Measurements from ENCODE around the gene WHRN. TPM values are rescaled to one million over a fixed set of nuclear protein-coding genes. Genes with fewer than 3 reads are reported as not detected.

Gene WHRN
- 1 to 10 TPM in 1 of 2 experiments, under 1 TPM in 1; 0.64 to 1.2 TPM for total RNA-seq

DNA sequence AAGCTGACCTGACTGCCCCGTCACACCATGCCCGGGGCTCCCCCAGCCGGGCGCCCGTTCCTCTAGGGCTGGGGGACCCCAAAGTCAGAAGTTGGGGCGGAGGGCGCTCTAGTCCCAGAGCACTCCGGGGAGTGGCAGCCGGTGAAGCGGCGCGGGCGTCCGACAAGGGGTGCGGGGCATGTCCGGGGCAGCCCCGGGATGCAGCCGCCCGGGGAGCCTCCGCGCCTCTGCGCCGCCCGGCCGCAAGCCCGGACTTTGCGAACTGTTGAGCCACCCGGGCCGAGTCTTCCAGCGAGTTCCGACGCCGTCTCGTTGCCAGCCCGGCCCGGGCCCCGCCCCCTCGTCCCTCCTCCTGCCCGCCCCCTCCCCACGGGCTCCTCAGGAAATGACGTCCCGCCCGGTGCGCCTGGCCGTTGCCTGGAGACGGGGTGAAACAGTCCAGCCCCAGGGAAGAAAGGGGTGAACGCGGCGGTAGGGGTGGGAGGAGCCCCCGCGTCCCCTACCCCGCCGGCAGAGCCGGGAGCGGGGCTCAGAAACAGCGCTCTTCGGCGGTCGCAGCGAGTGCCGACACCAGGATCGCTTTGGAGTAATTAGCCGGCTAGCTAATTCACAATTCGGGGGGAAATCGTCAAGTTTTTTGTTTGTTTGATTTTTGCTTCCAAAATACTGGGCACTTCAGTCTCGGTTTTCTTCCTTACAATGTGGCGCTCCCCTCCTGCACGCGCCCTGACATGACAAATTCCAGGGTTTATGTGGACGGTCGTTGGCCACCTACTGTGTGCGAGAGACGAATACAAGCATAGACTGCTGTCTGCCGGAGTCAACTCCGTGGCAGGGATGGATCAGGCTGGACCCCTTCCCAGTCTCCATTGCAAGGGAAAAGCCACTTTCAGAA lies at the start of gene WHRN:
Gene WHRN (minus strand): TSS at position 287 of the 895 bp plus-strand sequence. CDS start 672 bp downstream, outside the sequence.
- H3K27me3 Mint-ChIP-seq = peaks cover 76% of the 10 kb centered on the region
- DNase-seq = peak; percentile 93
- H3K4me1 Mint-ChIP-seq = peaks cover 10% of the 10 kb centered on the region
- peak within 1 kb of the TSS; percentile 82 for H3K27ac Mint-ChIP-seq
- H3K9me3 Mint-ChIP-seq = no peaks in the 10 kb centered on the region
- no peaks in the 10 kb centered on the region for H3K36me3 Mint-ChIP-seq (ENCODE audit: low read depth)
- H3K4me3 Mint-ChIP-seq = peak within 1 kb of the TSS; percentile 76
- POLR2A ChIA-PET = interaction anchor here (0.6 kb wide), 1 partner anchor 161 kb away, joined by 3 read pairs; no protein-coding TSS in a partner anchor
- CTCF ChIA-PET = interaction anchor here (0.5 to 1.9 kb wide), 6 partner anchors 20 to 203 kb away, joined by 3 to 8 read pairs (median 4); partner anchors contain the start of gene ATP6V1G1

DNA sequence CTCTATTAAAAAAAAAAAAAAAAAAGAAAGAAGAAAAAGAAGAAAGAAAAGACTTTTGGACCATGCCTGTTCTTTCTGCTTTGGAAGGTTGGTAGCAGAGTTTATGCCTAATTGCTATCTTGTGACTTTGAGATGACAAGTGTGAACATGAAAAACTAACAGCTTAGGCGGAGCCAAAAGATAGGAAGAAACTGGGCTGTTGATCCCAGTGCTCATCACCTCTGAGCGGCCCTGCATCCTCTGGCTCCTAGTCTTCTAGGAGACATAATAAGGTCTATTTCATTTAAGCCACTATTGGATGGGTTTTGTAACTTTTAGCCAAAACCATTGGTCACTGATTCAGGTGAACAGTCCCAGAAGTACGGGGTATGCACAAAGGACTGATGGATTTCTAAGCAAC lies 47.9 kb upstream of the WHRN start:
- CTCF ChIA-PET = interaction anchor here (0.6 kb wide), 1 partner anchor 136 kb away, joined by 3 read pairs; no protein-coding TSS in a partner anchor
- no peak for DNase-seq
- no peaks in the 10 kb centered on the region for H3K4me1 Mint-ChIP-seq
- no peaks in the 10 kb centered on the region for H3K9me3 Mint-ChIP-seq
- no peak overlapping the region for H3K4me3 Mint-ChIP-seq
- H3K27me3 Mint-ChIP-seq = peaks cover 4% of the 10 kb centered on the region
- H3K27ac Mint-ChIP-seq = no peak overlapping the region
- POLR2A ChIA-PET = no interaction called here
- no peaks in the 10 kb centered on the region for H3K36me3 Mint-ChIP-seq (ENCODE audit: low read depth)

DNA sequence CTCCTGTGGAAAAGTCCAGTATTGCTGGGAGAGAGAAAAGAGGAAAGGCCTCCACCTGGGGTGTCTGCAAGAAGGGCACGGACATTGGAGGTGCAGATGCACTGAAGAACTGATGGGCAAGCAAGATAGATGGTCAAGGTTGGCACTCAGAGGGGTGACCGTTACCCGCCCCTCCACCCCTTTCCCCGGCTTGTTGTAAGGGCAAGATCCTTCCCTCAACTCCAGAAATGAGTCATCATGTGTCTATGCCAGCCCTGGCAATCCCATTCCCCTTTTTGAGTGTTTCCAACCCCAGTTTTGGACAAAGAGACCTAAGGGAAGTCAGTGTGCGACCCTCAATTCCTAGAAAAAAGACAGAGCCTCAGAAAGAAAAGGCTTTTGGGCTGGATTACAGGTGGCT lies 47.4 kb upstream of the WHRN start:
- ChIA-PET CTCF (no interaction called here), POLR2A (no interaction called here)
- Mint-ChIP-seq H3K27me3 (peaks cover 4% of the 10 kb centered on the region), H3K4me1 (no peaks in the 10 kb centered on the region), H3K9me3 (no peaks in the 10 kb centered on the region), H3K36me3 (ENCODE audit: low read depth) (no peaks in the 10 kb centered on the region), H3K4me3 (no peak overlapping the region), H3K27ac (no peak overlapping the region)
- no peak for DNase-seq

DNA sequence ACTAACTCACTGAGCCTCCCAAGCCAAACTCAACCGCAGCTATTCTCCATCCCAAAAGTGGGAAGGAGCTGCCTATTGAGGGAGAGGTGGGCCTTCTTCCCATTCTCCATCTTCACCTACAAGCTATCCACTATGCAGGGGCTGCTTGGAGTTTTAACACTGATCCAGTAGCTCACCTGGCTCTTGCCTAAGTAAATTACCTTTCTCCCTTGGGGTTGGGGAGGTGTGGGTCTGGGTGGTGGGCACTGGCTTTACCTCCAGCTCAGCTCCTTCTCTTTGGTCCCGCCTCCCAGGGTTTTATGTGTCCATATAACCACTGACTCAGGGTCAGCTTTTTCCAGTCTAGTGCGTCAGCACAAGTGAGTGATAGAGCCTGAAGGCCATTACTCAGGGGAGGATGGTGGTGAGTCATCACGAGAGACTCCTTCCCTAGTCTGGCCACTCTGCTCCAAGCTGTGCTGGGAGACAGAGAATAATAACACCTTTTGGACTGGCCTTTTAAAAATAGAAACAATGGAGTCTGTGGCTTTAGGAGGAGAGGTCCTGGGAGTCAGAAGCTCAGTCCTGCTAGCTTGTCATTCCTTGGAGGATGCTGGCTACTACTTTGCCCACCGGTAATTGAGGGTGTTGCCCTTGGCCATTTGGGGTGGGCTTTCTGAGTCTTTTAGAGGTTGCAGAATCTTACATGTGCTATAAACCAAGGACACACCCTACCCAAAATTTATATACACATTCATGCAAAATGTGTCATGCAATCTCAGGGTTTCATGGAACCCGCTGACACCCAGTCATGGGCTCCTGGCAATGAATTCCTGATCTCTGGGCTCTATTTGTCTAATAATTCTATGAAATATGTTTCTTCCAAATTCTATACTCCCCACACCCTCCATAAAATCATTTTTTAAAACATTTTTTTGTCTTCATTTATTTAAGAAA lies 46.7 kb upstream of the WHRN start:
- DNase-seq = no peak
- ChIA-PET POLR2A (no interaction called here), CTCF (interaction anchor here (1.3 to 2.4 kb wide), 2 partner anchors 10 to 12 kb away, joined by 4 to 12 read pairs; no protein-coding TSS in a partner anchor)
- Mint-ChIP-seq H3K4me3 (no peak overlapping the region), H3K4me1 (no peaks in the 10 kb centered on the region), H3K27me3 (peaks cover 10% of the 10 kb centered on the region), H3K27ac (no peak overlapping the region), H3K9me3 (no peaks in the 10 kb centered on the region), H3K36me3 (ENCODE audit: low read depth) (no peaks in the 10 kb centered on the region)

DNA sequence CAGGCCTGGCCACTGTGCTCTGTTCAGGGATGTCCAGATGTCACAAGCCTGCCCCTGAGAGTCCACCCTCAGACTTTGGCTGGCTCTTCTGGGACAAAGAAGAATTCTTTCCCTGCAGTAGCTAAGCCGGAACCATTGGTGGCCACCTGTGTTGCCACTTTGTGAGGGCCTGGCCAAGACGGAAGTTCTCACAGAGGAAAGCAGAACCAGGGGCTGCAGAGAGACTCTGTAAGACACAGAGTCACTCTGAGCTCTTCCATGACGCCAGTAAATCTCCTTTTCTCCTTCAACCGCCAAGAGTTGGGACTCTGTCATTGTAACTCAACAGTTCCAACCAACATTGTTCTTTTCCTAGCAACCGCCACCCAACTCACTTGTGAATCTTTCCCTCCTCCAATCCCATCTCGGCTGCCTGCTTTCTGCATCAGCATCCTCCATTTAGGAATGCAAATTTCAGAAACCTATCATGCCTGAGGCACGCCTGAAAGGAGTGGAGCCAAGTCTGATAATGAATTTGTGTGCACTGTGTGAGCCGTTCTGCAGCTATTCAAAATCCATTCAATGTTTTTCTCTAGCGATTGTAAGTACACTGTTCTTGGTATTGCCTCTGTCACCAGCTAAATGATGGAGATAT lies 44.5 kb upstream of the WHRN start:
- no peak overlapping the region for H3K4me3 Mint-ChIP-seq
- H3K27ac Mint-ChIP-seq = no peak overlapping the region
- no peak for DNase-seq
- ChIA-PET CTCF (interaction anchor here (2.4 kb wide), 1 partner anchor 10 kb away, joined by 12 read pairs; no protein-coding TSS in a partner anchor), POLR2A (no interaction called here)
- H3K9me3 Mint-ChIP-seq = no peaks in the 10 kb centered on the region
- no peaks in the 10 kb centered on the region for H3K4me1 Mint-ChIP-seq
- no peaks in the 10 kb centered on the region for H3K36me3 Mint-ChIP-seq (ENCODE audit: low read depth)
- peaks cover 20% of the 10 kb centered on the region for H3K27me3 Mint-ChIP-seq

DNA sequence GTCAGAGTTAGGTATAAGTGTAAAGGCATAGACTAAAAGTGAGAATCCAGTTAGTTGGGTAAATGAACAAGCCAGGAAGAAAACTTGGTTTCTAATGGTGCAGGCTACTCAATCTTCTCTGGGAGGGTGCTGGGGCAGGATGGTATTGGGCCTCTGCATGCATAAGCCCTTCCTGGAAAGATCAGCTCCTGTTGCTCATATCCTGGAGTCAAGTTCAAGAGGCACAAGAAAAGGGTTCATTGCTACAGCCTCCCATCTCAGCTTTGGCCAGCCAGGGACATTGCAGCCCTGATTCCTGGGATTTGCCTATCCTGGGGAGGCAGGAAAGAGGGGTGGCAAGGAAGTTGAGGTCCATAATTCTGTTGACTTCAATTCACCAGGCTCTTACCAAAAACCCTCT lies 41.6 kb upstream of the WHRN start:
- no peak overlapping the region for H3K27ac Mint-ChIP-seq
- peaks cover 23% of the 10 kb centered on the region for H3K27me3 Mint-ChIP-seq
- no peaks in the 10 kb centered on the region for H3K4me1 Mint-ChIP-seq
- H3K4me3 Mint-ChIP-seq = no peak overlapping the region
- H3K9me3 Mint-ChIP-seq = no peaks in the 10 kb centered on the region
- POLR2A ChIA-PET = no interaction called here
- DNase-seq = no peak
- CTCF ChIA-PET = interaction anchor here (1.1 to 1.8 kb wide), 3 partner anchors 19 to 257 kb away, joined by 3 to 5 read pairs (median 3); no protein-coding TSS in a partner anchor
- no peaks in the 10 kb centered on the region for H3K36me3 Mint-ChIP-seq (ENCODE audit: low read depth)

DNA sequence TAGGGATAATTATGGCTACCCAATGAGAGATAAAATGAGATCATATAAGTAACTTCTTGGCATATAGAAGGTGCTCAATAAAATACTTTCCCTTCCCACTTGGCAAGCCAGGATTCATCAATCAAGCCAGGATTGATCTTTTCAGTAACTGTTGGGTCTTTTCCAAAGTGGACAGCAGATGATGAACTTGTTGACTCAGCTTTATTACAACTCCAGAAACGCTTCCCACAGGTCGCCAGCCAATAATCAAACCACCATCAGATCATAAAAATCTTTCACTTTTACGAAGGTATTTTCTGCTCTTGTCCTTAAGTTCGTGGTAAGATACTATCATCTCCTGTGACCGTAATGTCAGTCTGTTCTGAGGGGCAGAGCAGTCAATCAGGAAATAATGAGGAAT lies 39.8 kb upstream of the WHRN start:
- H3K4me1 Mint-ChIP-seq = no peaks in the 10 kb centered on the region
- no peaks in the 10 kb centered on the region for H3K9me3 Mint-ChIP-seq
- no peak overlapping the region for H3K4me3 Mint-ChIP-seq
- no peak overlapping the region for H3K27ac Mint-ChIP-seq
- ChIA-PET POLR2A (no interaction called here), CTCF (no interaction called here)
- H3K36me3 Mint-ChIP-seq (ENCODE audit: low read depth) = no peaks in the 10 kb centered on the region
- peaks cover 24% of the 10 kb centered on the region for H3K27me3 Mint-ChIP-seq
- no peak for DNase-seq

DNA sequence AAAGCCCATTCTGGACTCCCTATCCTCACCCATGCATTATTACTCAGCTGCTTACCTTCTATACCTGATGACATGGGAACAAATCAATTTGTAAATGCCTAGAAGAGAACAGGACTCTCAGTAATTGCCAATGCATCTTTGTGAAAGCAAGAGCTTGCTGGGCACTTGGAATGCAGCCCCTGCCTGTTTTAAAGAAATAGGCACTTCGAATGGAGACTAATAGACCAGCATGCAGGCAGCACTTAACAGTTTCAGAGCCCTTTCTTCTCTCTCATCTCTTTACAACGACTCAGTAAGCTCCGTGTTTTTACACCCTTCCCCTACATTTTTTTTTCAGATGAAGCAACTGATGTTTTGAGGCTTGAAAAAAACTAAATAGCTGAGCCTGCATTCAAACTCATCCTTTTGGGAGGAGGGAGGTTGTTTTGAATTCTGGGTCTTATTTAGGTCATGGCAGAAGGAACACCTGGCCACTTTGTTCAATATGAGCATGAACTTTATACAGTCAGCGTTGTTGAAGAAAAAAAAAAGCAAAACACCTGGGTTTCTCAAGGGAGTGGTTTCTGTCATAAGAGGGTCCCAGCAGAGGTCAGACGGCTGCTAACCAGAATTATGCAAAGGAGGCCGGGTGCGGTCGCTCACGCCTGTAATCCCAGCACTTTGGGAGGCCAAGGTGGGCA lies 34.6 kb upstream of the WHRN start:
- Mint-ChIP-seq H3K27me3 (peaks cover 24% of the 10 kb centered on the region), H3K4me1 (peaks cover 4% of the 10 kb centered on the region), H3K36me3 (ENCODE audit: low read depth) (no peaks in the 10 kb centered on the region), H3K4me3 (no peak overlapping the region), H3K27ac (no peak overlapping the region), H3K9me3 (no peaks in the 10 kb centered on the region)
- ChIA-PET CTCF (interaction anchor here (2.9 to 4.7 kb wide), 2 partner anchors 11 to 21 kb away, joined by 9 to 12 read pairs; no protein-coding TSS in a partner anchor), POLR2A (no interaction called here)
- no peak for DNase-seq

DNA sequence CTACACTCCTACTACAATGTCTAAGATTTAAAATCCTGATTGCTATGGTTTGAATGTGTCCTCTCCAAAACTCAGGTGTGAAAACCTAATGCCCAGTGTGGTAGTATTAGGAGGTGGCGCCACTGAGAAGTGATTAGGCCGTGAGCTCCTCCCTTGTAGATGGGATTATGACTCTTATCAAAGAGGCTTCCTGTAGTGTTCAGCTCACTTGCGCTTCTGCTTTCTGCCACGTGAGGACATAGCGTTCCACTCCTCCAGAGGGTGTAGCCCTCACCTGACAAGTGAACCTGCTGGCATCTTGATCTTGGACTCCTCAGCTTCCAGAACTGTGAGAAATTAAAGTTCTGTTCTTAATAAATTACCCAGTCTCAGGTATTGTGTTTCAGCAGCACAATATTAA lies 33.0 kb upstream of the WHRN start:
- no peaks in the 10 kb centered on the region for H3K36me3 Mint-ChIP-seq (ENCODE audit: low read depth)

DNA sequence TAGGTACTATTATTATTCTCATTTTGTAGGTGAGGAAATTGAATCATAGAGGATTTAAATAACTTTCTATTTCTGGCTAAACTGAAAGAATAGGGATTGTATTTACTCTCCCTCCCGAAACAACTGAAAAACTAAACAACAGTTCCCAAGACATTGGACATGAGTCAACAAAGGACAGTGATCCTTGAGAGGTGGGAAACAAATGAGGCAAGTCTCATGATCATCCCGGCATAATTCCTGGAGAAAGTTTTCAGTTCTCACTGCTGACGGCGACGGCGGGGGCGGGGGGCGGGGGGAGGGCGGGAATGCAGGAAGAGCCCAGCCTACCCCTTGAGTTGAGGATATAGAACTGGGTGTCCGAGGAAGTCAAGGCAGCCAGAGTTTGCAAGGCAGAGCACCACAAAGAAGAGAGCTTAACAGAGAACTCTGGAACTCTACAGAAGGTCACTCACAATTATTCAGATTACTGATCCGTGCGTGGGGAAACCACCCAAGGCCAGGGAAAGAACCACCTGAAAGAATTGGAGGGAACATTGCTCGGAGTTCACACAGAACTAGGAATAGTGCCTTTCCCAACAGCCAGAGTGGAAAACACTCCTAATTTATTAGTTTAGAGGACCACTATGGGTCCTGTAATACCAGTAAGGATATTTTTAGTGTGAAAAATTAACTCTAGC lies 27.4 kb upstream of the WHRN start:
- no peaks in the 10 kb centered on the region for H3K4me1 Mint-ChIP-seq

More for the DNA sequence above, 33.0 kb upstream of the WHRN start:
- ChIA-PET CTCF (interaction anchor here (0.9 to 4.7 kb wide), 5 partner anchors 9 to 115 kb away, joined by 3 to 12 read pairs (median 4); no protein-coding TSS in a partner anchor), POLR2A (interaction anchor here (1.0 kb wide), 1 partner anchor 115 kb away, joined by 3 read pairs; no protein-coding TSS in a partner anchor)
- Mint-ChIP-seq H3K4me1 (peaks cover 4% of the 10 kb centered on the region), H3K27ac (no peak overlapping the region), H3K9me3 (no peaks in the 10 kb centered on the region), H3K4me3 (no peak overlapping the region), H3K27me3 (peaks cover 27% of the 10 kb centered on the region)
- peak; percentile 27 for DNase-seq

DNA sequence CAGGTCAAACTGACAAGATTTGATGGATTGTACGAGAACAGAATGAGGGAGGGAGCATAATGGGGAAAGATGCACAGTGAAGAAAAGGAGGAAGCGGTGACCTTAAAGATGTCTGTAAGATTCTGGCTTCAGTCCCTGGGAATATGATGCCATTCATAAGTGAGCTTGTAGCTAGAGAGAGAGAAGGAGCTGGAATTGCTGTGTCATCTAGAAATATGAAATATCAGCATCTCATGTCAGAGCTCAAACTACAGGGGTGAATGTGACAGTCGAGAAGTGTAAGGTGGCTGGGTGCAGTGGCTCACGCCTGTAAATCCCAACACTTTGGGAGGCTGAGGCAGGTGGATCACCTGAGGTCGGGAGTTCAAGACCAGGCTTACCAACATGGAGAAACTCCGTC lies 24.0 kb upstream of the WHRN start:
- ChIA-PET CTCF (interaction anchor here (0.7 to 2.2 kb wide), 3 partner anchors 9 to 43 kb away, joined by 3 to 10 read pairs (median 5); no protein-coding TSS in a partner anchor), POLR2A (no interaction called here)
- H3K27ac Mint-ChIP-seq = no peak overlapping the region
- H3K9me3 Mint-ChIP-seq = no peaks in the 10 kb centered on the region
- no peak for DNase-seq
- no peaks in the 10 kb centered on the region for H3K36me3 Mint-ChIP-seq (ENCODE audit: low read depth)
- H3K4me3 Mint-ChIP-seq = no peak overlapping the region
- H3K4me1 Mint-ChIP-seq = no peaks in the 10 kb centered on the region
- H3K27me3 Mint-ChIP-seq = peaks cover 26% of the 10 kb centered on the region

More for the DNA sequence above, 27.4 kb upstream of the WHRN start:
- DNase-seq = no peak
- Mint-ChIP-seq H3K27ac (no peak overlapping the region), H3K9me3 (no peaks in the 10 kb centered on the region), H3K27me3 (peaks cover 27% of the 10 kb centered on the region), H3K4me3 (no peak overlapping the region), H3K36me3 (ENCODE audit: low read depth) (no peaks in the 10 kb centered on the region)
- CTCF ChIA-PET = no interaction called here
- POLR2A ChIA-PET = no interaction called here

Data from activated CD4-positive, alpha-beta T cell treated with anti-CD3 and anti-CD28 coated beads, Interleukin-2, amount 10 ng/mL, durations not matched to agents 7 days and 5 days (primary cell).